NT2/D1 (cell line): ENCODE measurements around the gene PAPLN.

Source experiments
- DNase-seq: peaks from one replicate; pipeline ENCODE4 v3.0.0-alpha.2; 2011; ENCODE audit warnings: low read depth, low spot score
- H3K27me3 ChIP-seq: 2 replicates; pipeline ENCODE4 v1.6.0; 2011; ENCODE audit warnings: mild to moderate bottlenecking; ENCODE audit not compliant: insufficient read length, insufficient read depth
- H3K36me3 ChIP-seq: 2 replicates; pipeline ENCODE4 v1.6.1; 2011; ENCODE audit warnings: mild to moderate bottlenecking, low read length, mixed read lengths; ENCODE audit not compliant: insufficient read depth, insufficient read length
- H3K4me1 ChIP-seq: 2 replicates; pipeline ENCODE4 v1.5.1; 2011; ENCODE audit not compliant: insufficient read depth, insufficient read length
- H3K4me3 ChIP-seq: 2 replicates; pipeline ENCODE4 v1.5.1; 2011; ENCODE audit warnings: low read depth; ENCODE audit not compliant: insufficient read length
- H3K9ac ChIP-seq: 2 replicates; pipeline ENCODE4 v1.6.0; 2011; ENCODE audit warnings: low read depth; ENCODE audit not compliant: insufficient read length
- H3K9me3 ChIP-seq: 2 replicates; pipeline ENCODE4 v1.5.1; 2011; ENCODE audit warnings: mild to moderate bottlenecking, low read length; ENCODE audit not compliant: insufficient read depth
- SUZ12 ChIP-seq: IDR thresholded peaks from 2 replicates; pipeline ENCODE4 v1.6.1; 2011; ENCODE audit not compliant: insufficient read length, insufficient read depth; ENCODE audit errors: extremely low read depth
- YY1 ChIP-seq: IDR thresholded peaks from 2 replicates; pipeline ENCODE4 v1.6.1; 2011; ENCODE audit not compliant: insufficient read length, insufficient read depth
- ZNF274 ChIP-seq: IDR thresholded peaks from 2 replicates; pipeline ENCODE4 v1.6.1; 2011; ENCODE audit warnings: mild to moderate bottlenecking, low read depth, low read length

PAPLN gene

DNA sequence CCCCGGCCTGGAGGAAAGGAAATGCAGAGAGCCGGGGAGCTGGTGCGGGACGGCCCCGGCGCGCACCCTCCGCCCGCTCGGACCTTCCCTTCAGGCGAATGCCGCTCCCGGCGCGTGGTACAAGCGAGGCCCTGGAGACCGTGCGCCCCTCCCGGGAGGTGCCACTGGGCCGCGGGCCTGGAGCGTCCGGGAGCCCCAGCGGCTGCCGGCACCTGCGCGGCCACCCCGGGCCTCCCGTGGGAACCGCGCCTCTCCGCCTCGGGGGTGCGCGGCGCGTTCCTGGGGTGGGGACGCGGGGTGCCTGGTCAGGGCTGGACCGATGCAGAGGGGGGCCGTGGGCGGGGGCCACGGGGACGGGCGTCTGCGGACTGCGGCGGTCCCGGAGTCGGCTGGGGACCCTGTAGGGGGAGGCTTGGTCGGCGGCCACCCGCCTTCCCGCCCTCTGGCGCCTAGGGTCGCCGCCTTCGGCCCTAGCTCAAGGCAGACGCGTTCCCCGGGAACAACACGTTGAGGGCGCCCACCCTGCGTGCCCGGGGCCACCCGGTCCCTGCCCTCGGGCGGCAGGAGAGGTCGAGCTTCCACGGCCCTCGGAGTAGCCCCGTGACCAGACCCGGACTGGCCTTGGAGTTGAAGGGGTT lies 599 bp downstream of the PAPLN start:
- H3K4me1 ChIP-seq = peaks cover 32% of the 10 kb centered on the region
- peak overlapping the region; percentile 44 for H3K4me3 ChIP-seq
- peaks cover 63% of the 10 kb centered on the region for H3K27me3 ChIP-seq
- H3K9me3 ChIP-seq = no peaks in the 10 kb centered on the region
- H3K9ac ChIP-seq = peak overlapping the region; percentile 74
- DNase-seq = no peak
- H3K36me3 ChIP-seq = no peaks in the 10 kb centered on the region
- no peak for TF ChIP-seq SUZ12
- TF ChIP-seq YY1 = no peak
- TF ChIP-seq ZNF274 = no peak

DNA sequence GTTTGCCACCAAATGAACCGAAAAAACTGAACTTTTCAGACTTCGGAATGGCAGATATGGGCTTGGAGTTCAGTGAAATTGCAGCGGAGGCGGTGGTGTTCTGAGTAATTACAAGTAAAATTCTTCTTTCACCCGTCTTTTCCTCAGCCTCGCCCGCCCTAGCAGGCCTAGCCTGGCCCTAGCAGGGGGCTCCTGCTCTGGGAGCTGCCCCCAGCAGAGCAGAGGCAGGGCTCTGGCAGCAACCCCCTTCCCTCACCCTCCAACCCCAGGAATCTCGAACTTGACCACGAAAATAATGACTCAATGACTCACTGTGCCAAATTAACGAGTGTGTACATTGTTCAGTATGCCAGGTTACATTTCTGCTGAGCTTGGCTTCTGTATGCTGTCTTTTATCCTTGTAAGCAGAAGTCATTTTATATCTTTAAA lies 1.1 kb downstream of the PAPLN start:
- Histone ChIP-seq H3K4me1 (peaks cover 32% of the 10 kb centered on the region), H3K27me3 (peaks cover 60% of the 10 kb centered on the region), H3K36me3 (no peaks in the 10 kb centered on the region), H3K9me3 (no peaks in the 10 kb centered on the region), H3K4me3 (peak overlapping the region; percentile 44), H3K9ac (peak overlapping the region; percentile 74)
- no peak for DNase-seq
- TF ChIP-seq ZNF274 (no peak), YY1 (no peak), SUZ12 (peak; percentile 23)

DNA sequence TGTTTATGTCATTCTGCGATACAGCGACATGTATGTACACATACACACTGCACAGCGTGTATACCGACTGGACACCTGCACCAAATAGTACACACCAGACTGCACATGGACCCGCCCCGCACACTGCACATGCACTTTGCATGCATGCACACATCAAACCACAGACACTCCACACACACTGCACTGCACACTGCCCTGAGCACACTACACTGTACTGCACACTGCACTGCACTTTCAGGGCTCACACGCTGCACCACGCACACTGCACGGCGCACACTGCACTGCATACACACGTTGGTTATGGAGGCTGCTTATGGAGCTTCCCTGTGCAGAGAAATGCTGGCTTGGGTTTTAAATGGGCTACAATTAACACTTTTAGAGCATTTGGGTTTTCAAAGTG lies 1.6 kb downstream of the PAPLN start:
- no peak for TF ChIP-seq YY1
- peak; percentile 42 for TF ChIP-seq SUZ12
- Histone ChIP-seq H3K9ac (peak overlapping the region; percentile 36), H3K4me1 (peaks cover 30% of the 10 kb centered on the region), H3K9me3 (no peaks in the 10 kb centered on the region), H3K36me3 (no peaks in the 10 kb centered on the region), H3K4me3 (no peak overlapping the region), H3K27me3 (peaks cover 58% of the 10 kb centered on the region)
- DNase-seq = no peak

DNA sequence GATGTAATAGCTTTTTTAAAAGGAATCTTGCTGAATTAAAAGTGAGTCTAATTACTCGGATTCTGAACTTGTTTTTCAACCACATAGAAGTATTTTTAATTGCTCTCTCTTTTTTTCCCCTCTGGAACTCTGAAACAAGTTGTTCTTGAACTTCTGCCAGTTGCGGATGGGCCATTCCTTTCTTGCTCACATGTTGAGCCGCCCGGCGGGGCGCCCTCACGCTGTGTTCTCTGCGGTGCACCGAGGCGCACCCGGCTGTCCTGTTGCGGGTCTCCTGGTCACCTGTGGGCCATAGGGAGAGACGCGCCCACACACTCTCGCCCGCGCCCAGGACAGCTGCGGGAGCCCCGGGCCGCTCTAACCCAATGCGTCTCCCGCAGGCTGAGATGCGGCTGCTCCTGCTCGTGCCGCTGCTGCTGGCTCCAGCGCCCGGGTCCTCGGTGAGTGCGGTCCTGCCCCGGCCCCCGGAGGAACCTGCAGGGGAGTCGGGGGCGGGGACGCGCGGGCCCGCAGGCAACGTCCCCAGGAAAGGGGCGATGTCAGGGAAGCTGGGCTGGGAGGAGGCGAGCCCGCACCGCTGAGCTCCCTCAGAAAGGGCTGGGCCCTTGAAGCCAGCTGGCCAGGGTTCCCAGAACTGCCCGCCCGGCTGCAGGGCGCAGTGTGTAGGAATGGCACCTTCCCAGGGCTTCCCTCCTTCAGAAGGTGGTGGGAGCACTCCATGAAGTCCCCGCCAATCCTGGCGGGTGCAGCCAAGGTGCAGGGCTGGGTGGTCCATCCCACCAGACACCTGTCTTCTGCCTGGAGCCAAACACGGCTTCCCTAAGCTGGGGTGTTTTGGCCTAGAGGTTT lies 2.3 kb downstream of the PAPLN start:
- Histone ChIP-seq H3K9me3 (no peaks in the 10 kb centered on the region), H3K27me3 (peaks cover 54% of the 10 kb centered on the region), H3K36me3 (no peaks in the 10 kb centered on the region), H3K9ac (peak overlapping the region; percentile 50), H3K4me1 (peaks cover 27% of the 10 kb centered on the region), H3K4me3 (peak overlapping the region; percentile 18)
- no peak for DNase-seq
- TF ChIP-seq ZNF274 (no peak), YY1 (no peak), SUZ12 (no peak)

DNA sequence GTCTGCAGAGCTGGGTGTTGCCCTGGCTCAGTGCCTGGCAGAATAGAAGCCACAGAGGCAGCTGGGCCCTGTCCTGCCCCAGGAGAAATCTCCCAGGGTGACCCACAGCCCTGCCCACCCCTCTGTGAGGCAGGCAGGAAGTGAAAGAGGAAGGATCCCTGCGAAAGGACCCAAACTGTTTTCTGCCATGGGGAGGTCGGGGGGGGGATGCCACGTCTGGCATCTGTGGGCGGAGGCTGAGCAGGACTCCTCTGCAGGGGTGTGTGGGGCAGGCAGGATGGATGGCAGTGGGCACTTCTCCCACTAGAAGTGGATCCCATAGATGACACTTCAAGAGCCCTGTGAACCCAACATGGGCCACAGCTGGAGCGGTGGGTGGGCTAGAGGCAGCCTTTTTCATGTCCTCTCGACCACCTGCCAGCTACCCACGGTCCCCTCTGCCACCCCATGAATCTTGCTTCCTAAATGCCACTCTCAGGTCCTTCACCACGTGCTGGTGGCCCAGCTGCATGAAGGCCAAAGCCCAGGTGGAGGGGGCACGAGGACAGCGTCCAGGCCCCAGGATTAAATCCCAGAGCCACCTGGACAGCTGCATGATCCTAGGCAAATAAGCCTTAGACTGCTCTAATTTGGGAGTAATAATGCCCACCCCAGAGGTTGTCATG lies 3.6 kb downstream of the PAPLN start:
- no peak for DNase-seq
- Histone ChIP-seq H3K36me3 (no peaks in the 10 kb centered on the region), H3K9ac (no peak overlapping the region), H3K27me3 (peaks cover 49% of the 10 kb centered on the region), H3K4me3 (no peak overlapping the region), H3K9me3 (no peaks in the 10 kb centered on the region), H3K4me1 (peaks cover 19% of the 10 kb centered on the region)
- TF ChIP-seq SUZ12 (no peak), YY1 (no peak), ZNF274 (no peak)

DNA sequence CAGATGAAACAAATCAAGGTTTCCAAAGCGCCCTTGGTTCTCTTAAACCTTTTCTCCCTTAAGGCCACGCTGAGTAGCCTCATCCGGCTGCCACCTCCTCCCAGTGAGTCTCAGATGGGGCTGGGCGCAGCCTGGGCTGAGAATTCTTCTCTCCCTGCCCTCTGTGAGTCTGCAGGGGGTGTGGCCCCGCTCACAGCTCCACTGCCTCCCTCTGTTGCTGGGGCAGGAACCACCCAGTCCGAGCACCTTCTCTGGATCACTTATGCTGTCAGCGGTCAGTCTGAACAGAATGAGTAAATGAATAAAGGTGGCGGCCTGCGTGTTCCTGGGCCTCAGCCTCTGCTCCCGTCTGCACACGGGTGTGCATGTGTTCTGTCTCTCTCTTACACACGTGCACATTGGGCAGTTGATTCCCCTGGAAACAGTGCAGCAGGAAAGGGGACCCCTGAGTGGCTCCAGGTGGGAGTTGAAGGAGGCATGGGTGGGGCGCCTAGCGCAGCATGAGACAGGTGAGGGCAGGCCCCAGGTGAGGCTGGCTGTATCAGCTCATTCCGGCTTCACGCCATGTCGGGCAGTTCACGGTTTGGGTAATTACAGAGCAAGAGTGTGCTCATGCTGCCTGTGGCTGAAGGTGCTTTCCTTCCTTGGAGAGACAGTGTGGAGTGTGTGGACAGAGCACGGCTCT lies 4.3 kb downstream of the PAPLN start:
- no peak overlapping the region for H3K4me3 ChIP-seq
- H3K36me3 ChIP-seq = no peaks in the 10 kb centered on the region
- H3K27me3 ChIP-seq = peaks cover 43% of the 10 kb centered on the region
- TF ChIP-seq YY1 (no peak), SUZ12 (no peak), ZNF274 (no peak)
- peaks cover 19% of the 10 kb centered on the region for H3K4me1 ChIP-seq
- no peak for DNase-seq
- peak overlapping the region; percentile 61 for H3K9ac ChIP-seq
- H3K9me3 ChIP-seq = no peaks in the 10 kb centered on the region
